ENCODE data around the gene SCGB2A2.

SCGB2A2 gene

DNA sequence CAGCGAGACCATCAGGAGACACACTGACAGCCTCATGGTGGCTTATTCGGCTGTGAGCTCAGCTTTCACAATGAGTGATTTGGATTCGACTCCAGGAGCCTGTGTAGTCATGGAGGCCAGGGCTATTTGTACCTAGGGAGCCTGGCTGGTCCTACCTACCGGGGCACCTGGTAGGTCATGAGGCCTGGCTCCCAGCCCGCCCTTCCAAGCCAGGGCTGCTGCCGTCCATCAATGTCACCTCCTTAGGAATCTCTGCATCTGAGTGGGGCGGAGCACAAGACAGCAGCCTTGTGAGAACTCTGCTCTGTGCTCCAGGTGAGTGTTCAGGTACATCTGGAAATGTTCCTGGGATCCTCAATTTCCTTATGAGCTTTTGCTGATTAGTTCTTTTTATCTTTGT lies 29.0 kb downstream of the SCGB2A2 start, which contains the start of gene SCGB1D4:
Gene SCGB1D4, minus strand, starts transcription at position 101 of the 400 bp plus-strand sequence. Its CDS starts 65 bp downstream, at position 36.
- DNase-seq (ENCODE audit: low read depth in 1 of 2, low spot score in 1 of 2): no peak

DNA sequence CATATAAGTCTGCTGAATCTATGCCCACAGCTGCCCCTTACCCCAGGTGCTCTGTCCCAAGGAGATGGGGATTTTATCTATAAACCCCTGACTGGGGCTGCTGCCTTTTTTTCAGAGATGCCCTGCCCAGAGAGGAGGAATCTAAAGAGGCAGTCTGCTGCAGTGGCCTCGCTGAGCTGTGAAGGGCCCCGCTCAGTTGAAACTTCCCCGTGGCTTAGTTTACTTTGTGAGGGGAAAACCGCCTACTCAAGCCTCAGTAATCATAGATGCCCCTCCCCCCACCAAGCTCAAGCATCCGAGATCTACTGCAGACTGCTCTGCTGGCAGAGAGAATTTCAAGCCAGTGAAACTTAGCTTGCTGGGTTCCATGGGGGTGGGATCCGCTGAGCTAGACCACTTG lies 36.3 kb downstream of the SCGB2A2 start:
- DNase-seq (ENCODE audit: low read depth in 1 of 2, low spot score in 1 of 2): no peak

- no peak for DNase-seq (ENCODE audit: low read depth in 1 of 2, low spot score in 1 of 2)
These were observed 38.0 kb downstream of the SCGB2A2 start for GRCh38 chr11:62307950-62308349.

DNA sequence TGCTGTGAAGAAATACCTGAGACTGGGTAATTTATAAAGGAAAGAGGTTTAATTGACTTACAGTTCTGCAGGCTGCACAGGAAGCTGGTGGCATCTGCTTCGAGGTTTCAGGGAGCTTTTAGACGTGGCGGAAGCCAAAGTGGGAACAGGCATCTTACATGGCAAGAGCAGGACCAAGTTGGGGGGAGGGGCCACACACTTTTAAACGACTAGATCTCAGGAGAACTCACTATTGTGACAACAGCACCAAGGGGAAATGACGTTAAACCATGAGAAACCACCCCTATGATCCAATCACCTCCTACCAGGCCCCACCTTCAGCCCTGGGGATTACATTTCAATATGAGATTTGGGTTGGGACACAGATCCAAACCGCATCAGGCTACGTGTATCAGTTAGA lies 40.0 kb downstream of the SCGB2A2 start:
- DNase-seq (ENCODE audit: low read depth in 1 of 2, low spot score in 1 of 2): no peak

- DNase-seq (ENCODE audit: low read depth in 1 of 2, low spot score in 1 of 2): no peak
These were observed 45.5 kb downstream of the SCGB2A2 start for GRCh38 chr11:62315431-62315830.

- DNase-seq (ENCODE audit: low read depth in 1 of 2, low spot score in 1 of 2): no peak
These were observed 52.6 kb downstream of the SCGB2A2 start for GRCh38 chr11:62322524-62322923.
